ENCODE results near the gene PLK2.
A peak's percentile ranks its signal among the peaks of the same experiment; 100 is the strongest.

PLK2 gene

GRCh38 chr5:58447226-58447625 is 12.7 kb downstream of the PLK2 start:
- no peak for DNase-seq

DNA sequence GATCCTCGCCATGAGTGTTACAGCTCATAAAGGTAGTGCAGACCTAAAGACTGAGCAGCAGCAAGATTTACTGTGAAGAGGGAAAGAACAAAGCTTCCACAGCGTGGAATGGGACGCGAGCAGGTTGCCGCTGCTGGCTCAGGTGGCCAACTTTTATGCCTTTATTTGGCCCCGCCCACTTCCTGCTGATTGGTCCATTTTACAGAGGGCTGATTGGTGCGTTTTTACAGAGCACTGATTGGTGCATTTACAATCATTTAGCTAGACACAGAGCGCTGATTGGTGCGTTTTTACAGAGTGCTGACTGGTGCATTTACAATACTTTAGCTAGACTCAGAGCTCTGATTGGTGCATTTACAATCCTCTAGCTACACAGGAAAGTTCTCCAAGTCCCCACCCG is 13.9 kb downstream of the PLK2 start:
- DNase-seq, result no peak

- DNase-seq, result no peak
Observed at GRCh38 chr5:58444805-58445204, 15.1 kb downstream of the PLK2 start.

GRCh38 chr5:58440901-58441460 is 18.9 kb downstream of the PLK2 start:
- DNase-seq, result no peak

DNA sequence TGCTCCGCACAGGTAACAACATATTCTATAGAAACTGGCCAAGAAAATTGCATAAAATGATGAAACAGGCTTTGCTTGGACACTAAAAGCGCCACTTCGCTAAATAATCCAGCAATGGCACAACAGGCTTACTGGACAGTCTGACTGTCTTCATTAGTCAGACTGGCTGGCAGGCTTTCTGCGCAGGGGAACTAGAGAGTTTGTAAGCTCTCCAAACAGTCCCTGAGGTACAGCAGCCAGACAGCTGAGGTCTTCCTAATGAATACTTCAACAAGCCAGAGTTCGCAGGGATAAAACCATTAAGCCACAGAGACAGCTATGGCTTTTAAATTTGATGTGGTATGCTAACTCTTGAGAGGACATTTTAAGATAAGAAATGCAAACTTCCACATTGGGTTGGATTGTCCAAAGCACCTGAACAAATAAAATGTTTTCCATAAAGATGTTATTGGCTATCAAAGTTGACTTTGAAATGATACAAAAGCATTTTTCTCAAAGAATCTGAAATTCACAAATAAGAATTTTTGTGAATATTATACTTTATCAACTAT is 20.7 kb downstream of the PLK2 start:
- DNase-seq, result no peak

GRCh38 chr5:58437661-58438060 is 22.2 kb downstream of the PLK2 start:
- DNase-seq, result no peak

DNA sequence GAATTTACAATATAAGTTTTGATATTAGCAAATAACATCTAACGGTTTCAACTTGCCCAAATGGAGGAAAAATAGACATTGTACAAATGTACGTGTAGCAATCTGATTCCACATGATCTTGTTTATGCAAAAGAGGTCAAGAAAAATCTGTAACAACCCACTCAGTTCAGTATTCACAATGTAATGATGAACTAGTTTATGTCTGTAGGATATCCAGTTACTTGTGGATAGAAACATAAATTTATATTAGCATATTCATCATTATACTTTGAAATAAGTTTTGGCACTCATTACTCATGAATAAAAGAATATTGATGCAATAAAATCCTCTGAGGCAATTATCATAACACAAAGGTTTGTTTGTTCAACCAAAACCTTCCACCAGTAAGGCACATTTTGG is 28.1 kb downstream of the PLK2 start:
- no peak for DNase-seq

DNA sequence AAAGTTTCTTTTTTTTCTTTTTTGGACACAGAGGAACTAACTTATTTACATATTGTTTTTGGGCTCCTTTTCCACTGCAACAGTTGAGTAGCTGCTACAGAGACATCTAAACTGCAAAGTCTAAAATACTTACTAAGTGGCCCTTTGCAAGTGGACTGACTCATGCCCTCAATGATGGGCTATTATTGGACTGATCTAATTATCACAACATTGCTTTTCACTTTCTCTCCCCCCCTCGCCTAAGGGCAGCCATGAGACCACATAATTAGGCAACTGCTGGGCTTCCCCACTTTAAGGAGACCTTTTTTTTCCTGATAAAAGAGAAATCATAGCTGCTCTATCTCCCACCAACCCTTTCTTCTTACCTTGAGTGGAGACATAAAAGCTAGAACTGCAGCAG is 47.0 kb downstream of the PLK2 start:
- peak; percentile 35 for DNase-seq

- no peak for DNase-seq
Observed at GRCh38 chr5:58412081-58412480, 47.8 kb downstream of the PLK2 start.

- DNase-seq, result no peak
Observed at GRCh38 chr5:58411372-58411771, 48.5 kb downstream of the PLK2 start.

DNA sequence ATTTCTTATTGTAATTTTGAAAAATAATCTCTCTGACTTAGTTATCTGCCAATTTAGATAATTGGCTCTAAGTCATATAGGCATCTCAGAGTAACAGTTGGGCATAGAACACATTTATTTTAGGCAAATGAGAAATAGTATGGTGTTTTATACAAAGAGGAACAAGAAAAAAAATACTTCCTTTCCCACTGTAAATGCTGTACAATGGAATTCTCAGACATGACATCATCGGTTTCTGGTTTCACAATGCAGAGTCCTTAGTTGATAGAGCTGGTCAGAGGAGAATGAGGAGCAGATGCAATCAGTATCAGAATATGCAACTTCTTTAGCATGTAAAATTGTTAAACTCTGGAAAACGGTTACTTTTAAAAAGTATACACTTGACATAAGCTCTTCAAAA is 49.4 kb downstream of the PLK2 start:
- DNase-seq, result peak; percentile 3

DNA sequence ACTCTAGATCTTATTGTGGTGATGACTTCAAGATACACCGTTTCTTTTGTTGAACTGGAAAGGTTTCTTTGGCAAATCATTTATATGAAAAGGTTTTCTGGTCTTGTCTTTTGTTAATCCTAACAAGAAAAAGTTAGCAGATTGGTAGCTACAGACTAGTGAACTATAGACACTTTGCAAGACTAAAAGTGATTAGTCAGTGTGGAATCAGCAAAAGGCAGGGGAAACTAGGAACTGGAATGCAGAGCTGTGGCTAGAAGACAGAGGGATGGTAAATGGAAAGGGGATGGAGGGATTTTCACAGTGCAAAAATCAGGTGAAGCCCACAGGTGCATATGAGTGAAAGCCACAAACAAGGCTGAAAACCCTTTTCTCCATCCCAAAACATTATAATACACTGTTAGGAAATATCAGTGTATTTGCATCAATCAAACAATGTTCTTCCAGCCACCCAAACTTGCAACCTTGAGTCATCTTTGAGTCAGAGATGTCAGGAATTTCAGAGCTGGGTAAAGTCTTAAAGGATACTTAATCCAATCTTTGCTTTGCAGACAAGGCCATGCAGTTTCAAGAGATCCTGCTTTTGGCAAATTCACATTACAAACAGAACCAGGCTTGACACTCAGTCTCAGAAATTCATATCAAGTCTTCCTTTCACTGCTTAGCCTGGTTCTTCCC is 52.7 kb downstream of the PLK2 start:
- DNase-seq, result no peak

- no peak for DNase-seq
Observed at GRCh38 chr5:58406394-58406793, 53.5 kb downstream of the PLK2 start.

- DNase-seq, result no peak
Observed at GRCh38 chr5:58405175-58405574, 54.7 kb downstream of the PLK2 start.

DNA sequence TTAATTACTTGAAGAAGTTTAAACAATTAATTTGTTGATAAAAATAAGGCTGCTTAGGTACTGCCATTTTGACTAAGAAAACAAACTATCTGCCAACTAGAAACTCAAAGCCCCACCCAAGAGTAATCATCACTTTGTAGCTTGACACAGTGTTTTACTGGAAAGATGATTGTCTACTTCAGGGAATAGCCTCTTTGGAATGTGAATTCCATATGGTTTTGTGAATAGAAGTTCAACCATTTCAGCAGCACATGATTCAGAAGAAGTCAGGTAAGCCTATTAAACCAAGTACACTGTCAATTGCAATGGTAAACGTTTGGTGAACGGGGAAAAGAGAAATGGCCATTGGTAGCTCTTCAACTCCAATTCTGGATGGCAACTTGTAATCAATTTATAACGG is 55.2 kb downstream of the PLK2 start:
- DNase-seq, result no peak
